Measurements from ENCODE around the gene RBM18.

- TF ChIP-seq POLR2A (IDR thresholded peaks at IDR 0.05) = no peak
- no peak for TF ChIP-seq CTCF (IDR thresholded peaks at IDR 0.05)
These were observed 49.5 kb upstream of the RBM18 start for GRCh38 chr9:122314165-122314564.
